ENCODE results near the gene APOBR. TPM values are rescaled to one million over a fixed set of nuclear protein-coding genes. Genes with fewer than 3 reads are reported as not detected.

APOBR gene
- total and polyA plus RNA-seq, 5 donors: 0.37 to 1.0 (median 0.82) TPM

DNA sequence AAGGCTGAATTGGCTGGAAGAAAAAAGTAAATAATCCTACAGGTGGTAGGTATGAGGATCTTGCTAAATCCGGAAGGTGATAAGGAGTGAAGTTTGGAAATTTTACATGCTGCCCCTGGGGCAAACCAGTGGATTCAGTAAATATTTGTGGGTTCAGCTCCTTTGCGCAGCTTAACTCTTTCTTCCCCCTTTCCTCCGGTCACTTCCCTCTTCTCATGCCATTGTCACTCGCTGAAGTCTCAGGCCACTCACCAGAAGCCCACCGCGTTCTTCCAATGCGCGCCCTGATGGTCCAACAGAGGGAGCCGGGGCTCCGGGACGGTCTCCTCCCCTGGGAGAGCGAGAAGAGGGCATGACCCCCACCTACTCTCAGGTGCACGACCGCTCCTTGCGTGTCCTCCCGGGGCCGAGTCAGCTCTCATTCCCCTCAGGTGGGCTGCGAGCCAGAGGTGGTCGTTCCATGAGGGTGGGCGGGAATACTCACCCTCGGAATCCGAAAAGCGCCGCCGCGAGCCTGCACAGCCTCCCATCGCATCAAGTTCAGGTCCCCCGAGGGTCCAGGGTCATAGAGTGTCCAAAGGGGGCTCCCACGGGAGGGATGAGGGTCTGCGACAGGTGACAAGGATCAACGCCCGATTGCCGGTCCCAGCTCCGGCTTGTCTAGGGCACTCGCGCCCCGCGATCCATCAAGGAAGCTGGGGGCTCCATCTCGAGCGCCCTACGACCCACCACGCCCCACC, 3.0 kb upstream of the APOBR start:
- DNase-seq: peak; percentile 42 to 79 (median 77)
- WGBS: under 1% methylated on average over 42 of the region's 42 CpGs
- intact Hi-C loops (cut with DNase I): loop anchor here in 2 of 4 donors (5.0 to 10.0 kb wide), 2 partner anchors 56 to 123 kb away; partner anchors contain the start of gene SULT1A1 (in 1 of the 2)
- no peaks in the 10 kb centered on the region for H3K27me3 ChIP-seq (ENCODE audit: control insufficient read depth, insufficient read depth)
- peak overlapping the region; percentile 76 for H3K27ac ChIP-seq (ENCODE audit: low read length)
- H3K4me1 ChIP-seq (ENCODE audit: control insufficient read depth, insufficient read depth, low read length): no peaks in the 10 kb centered on the region
- H3K4me3 ChIP-seq (ENCODE audit: low read length): peak overlapping the region; percentile 96
- H3K9me3 ChIP-seq (ENCODE audit: control insufficient read depth, low read length): no peaks in the 10 kb centered on the region
- peak; percentile 53 to 63 for ATAC-seq

DNA sequence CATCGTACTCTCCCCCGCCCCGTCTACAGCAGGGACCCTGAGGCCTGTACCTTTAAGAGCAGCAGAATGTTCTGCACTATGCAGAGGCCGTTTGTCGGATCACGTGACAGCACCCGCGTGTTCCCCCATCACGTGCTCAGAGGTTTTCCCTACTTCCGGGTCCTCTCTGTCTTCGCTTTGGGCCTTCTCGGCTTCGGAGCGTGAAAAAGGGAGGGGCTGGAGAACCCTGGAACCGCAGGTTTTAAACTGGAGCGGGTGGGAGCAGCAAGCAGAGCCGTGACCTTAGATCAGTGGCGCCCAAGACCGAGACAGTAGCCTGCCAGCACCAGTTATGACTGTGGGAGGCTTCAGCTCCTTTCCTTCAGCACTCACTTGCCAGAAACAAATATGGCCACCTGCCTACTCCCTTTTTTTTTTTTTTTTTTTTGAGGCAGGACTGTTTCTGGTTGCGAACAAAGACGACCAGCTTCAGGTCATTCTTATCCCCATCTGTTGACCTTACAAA, 2.4 kb upstream of the APOBR start, which contains the start of gene CLN3:
TSS of gene CLN3 (minus strand) at position 105 of the 505 bp plus-strand sequence. CDS start 315 bp downstream, outside the sequence.
- H3K4me1 ChIP-seq (ENCODE audit: control insufficient read depth, insufficient read depth, low read length): no peaks in the 10 kb centered on the region
- under 1% methylated on average over 21 of the region's 21 CpGs for WGBS
- peak; percentile 92 to 95 (median 95) for DNase-seq
- intact Hi-C loops (cut with DNase I): loop anchor here in 2 of 4 donors (5.0 to 10.0 kb wide), 2 partner anchors 55 to 123 kb away; partner anchors contain the start of gene SULT1A1 (in 1 of the 2)
- H3K27me3 ChIP-seq (ENCODE audit: control insufficient read depth, insufficient read depth): no peaks in the 10 kb centered on the region
- peak within 1 kb of the TSS; percentile 99 for H3K27ac ChIP-seq (ENCODE audit: low read length)
- H3K4me3 ChIP-seq (ENCODE audit: low read length): peak within 1 kb of the TSS; percentile 96
- no peaks in the 10 kb centered on the region for H3K9me3 ChIP-seq (ENCODE audit: control insufficient read depth, low read length)
- peak; percentile 97 for ATAC-seq

DNA sequence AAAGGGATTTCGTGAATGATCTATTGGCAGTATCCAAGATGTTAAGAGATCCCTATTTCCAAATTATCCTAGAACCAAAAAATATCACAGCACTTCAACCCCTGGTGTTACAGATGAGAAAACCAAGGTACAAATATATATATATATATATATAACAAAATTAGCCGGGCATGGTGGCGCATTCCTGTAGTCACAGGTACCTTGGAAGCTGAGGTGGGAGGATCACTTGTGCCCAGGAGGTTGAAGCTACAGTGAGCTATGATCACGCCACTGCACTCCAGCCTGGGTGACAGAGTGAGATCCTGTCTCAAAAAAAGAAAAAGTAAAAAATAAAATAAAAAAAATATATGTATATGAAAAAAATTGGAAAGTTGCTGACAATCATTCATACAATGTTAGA, 1.9 kb upstream of the APOBR start:
- 49% methylated on average over 4 of the region's 4 CpGs for WGBS

GRCh38 chr16:28495098-28495793, 803 bp downstream of the APOBR start:
- no peaks in the 10 kb centered on the region for H3K4me1 ChIP-seq (ENCODE audit: control insufficient read depth, insufficient read depth, low read length)
- 77% methylated on average over 13 of the region's 13 CpGs for WGBS
- DNase-seq (peak in 1 of 3 donors; percentile 52), ATAC-seq (no peak)
- H3K27me3 ChIP-seq (ENCODE audit: control insufficient read depth, insufficient read depth): no peaks in the 10 kb centered on the region
- no peak overlapping the region for H3K27ac ChIP-seq (ENCODE audit: low read length)
- intact Hi-C loops (cut with DNase I): loop anchor here in 1 of 4 donors (10.0 kb wide), 1 partner anchor 120 kb away; the partner anchor contains the start of gene SULT1A1
- no peaks in the 10 kb centered on the region for H3K9me3 ChIP-seq (ENCODE audit: control insufficient read depth, low read length)
- peak overlapping the region; percentile 16 for H3K4me3 ChIP-seq (ENCODE audit: low read length)

More for the DNA sequence above, 1.9 kb upstream of the APOBR start:
- ATAC-seq: no peak
- H3K4me1 ChIP-seq (ENCODE audit: control insufficient read depth, insufficient read depth, low read length): no peaks in the 10 kb centered on the region
- intact Hi-C loops (cut with DNase I): loop anchor here in 2 of 4 donors (5.0 to 10.0 kb wide), 2 partner anchors 55 to 122 kb away; partner anchors contain the start of gene SULT1A1 (in 1 of the 2)
- no peak for DNase-seq
- no peak overlapping the region for H3K27ac ChIP-seq (ENCODE audit: low read length)
- H3K27me3 ChIP-seq (ENCODE audit: control insufficient read depth, insufficient read depth): no peaks in the 10 kb centered on the region
- peak overlapping the region; percentile 96 for H3K4me3 ChIP-seq (ENCODE audit: low read length)
- H3K9me3 ChIP-seq (ENCODE audit: control insufficient read depth, low read length): no peaks in the 10 kb centered on the region

- intact Hi-C loops (cut with DNase I): loop anchor here in 1 of 4 donors (10.0 kb wide), 1 partner anchor 119 kb away; the partner anchor contains the start of gene SULT1A1
- ATAC-seq (no peak), DNase-seq (no peak)
- Histone ChIP-seq H3K4me3 (ENCODE audit: low read length) (no peak overlapping the region), H3K27ac (ENCODE audit: low read length) (no peak overlapping the region), H3K9me3 (ENCODE audit: control insufficient read depth, low read length) (no peaks in the 10 kb centered on the region), H3K4me1 (ENCODE audit: control insufficient read depth, insufficient read depth, low read length) (no peaks in the 10 kb centered on the region), H3K27me3 (ENCODE audit: control insufficient read depth, insufficient read depth) (no peaks in the 10 kb centered on the region)
- 87% methylated on average over 20 of the region's 20 CpGs for WGBS
These were observed 1.6 kb downstream of the APOBR start for GRCh38 chr16:28495795-28496749.

- Histone ChIP-seq H3K9me3 (ENCODE audit: control insufficient read depth, low read length) (no peaks in the 10 kb centered on the region), H3K27ac (ENCODE audit: low read length) (no peak overlapping the region), H3K4me3 (ENCODE audit: low read length) (no peak overlapping the region), H3K27me3 (ENCODE audit: control insufficient read depth, insufficient read depth) (no peaks in the 10 kb centered on the region), H3K4me1 (ENCODE audit: control insufficient read depth, insufficient read depth, low read length) (no peaks in the 10 kb centered on the region)
- ATAC-seq (no peak), DNase-seq (peak in 1 of 3 donors; percentile 19)
- intact Hi-C loops (cut with DNase I): loop anchor here in 1 of 4 donors (10.0 kb wide), 1 partner anchor 118 kb away; the partner anchor contains the start of gene SULT1A1
- 63% methylated on average over 19 of the region's 19 CpGs for WGBS
These were observed 2.4 kb downstream of the APOBR start for GRCh38 chr16:28496844-28497243.

- Histone ChIP-seq H3K9me3 (ENCODE audit: control insufficient read depth, low read length) (no peaks in the 10 kb centered on the region), H3K27ac (ENCODE audit: low read length) (no peak overlapping the region), H3K4me3 (ENCODE audit: low read length) (no peak overlapping the region), H3K4me1 (ENCODE audit: control insufficient read depth, insufficient read depth, low read length) (no peaks in the 10 kb centered on the region), H3K27me3 (ENCODE audit: control insufficient read depth, insufficient read depth) (no peaks in the 10 kb centered on the region)
- WGBS: 83% methylated on average over 9 of the region's 9 CpGs
- no peak for ATAC-seq
- DNase-seq: peak in 1 of 3 donors; percentile 11
- intact Hi-C loops (cut with DNase I): loop anchor here in 1 of 4 donors (10.0 kb wide), 1 partner anchor 117 kb away; the partner anchor contains the start of gene SULT1A1
These were observed 2.9 kb downstream of the APOBR start for GRCh38 chr16:28497386-28497785.

GRCh38 chr16:28497861-28498599, 3.6 kb downstream of the APOBR start:
- Histone ChIP-seq H3K27ac (ENCODE audit: low read length) (no peak overlapping the region), H3K4me1 (ENCODE audit: control insufficient read depth, insufficient read depth, low read length) (no peaks in the 10 kb centered on the region), H3K9me3 (ENCODE audit: control insufficient read depth, low read length) (no peaks in the 10 kb centered on the region), H3K4me3 (ENCODE audit: low read length) (no peak overlapping the region), H3K27me3 (ENCODE audit: control insufficient read depth, insufficient read depth) (no peaks in the 10 kb centered on the region)
- intact Hi-C loops (cut with DNase I): loop anchor here in 1 of 4 donors (10.0 kb wide), 1 partner anchor 117 kb away; the partner anchor contains the start of gene SULT1A1
- 85% methylated on average over 33 of the region's 33 CpGs for WGBS
- no peak for ATAC-seq
- DNase-seq: no peak

GRCh38 chr16:28498666-28499381, 4.4 kb downstream of the APOBR start:
- no peak overlapping the region for H3K27ac ChIP-seq (ENCODE audit: low read length)
- WGBS: 86% methylated on average over 15 of the region's 15 CpGs
- no peaks in the 10 kb centered on the region for H3K9me3 ChIP-seq (ENCODE audit: control insufficient read depth, low read length)

More at GRCh38 chr16:28498666-28499381, 4.4 kb downstream of the APOBR start:
- Histone ChIP-seq H3K4me1 (ENCODE audit: control insufficient read depth, insufficient read depth, low read length) (no peaks in the 10 kb centered on the region), H3K27me3 (ENCODE audit: control insufficient read depth, insufficient read depth) (no peaks in the 10 kb centered on the region), H3K4me3 (ENCODE audit: low read length) (no peak overlapping the region)
- DNase-seq: peak in 1 of 3 donors; percentile 11
- no peak for ATAC-seq
- intact Hi-C loops (cut with DNase I): loop anchor here in 1 of 4 donors (10.0 kb wide), 1 partner anchor 116 kb away; the partner anchor contains the start of gene SULT1A1
